Parathyroid adenoma (tissue), 2 donors: ENCODE data around the gene ASIP.
"Not testable (repeated sequence)": the region's sequence is repeated elsewhere in the genome, so short reads cannot be mapped to it uniquely, and the experiment has no call there.

Source experiments
- H2AFZ ChIP-seq: fragments of 300-600 bp; sonication (generic); one replicate; pipeline ENCODE4 v1.7.0; 2017; ENCODE audit warnings: antibody characterized with exemption, mild to moderate bottlenecking
- H3K27ac ChIP-seq: fragments of 300-600 bp; sonication (generic); one replicate; pipeline ENCODE4 v1.7.0; 2017
- H3K27me3 ChIP-seq: fragments of 300-600 bp; sonication (generic); one replicate; pipeline ENCODE4 v1.7.0; 2017; ENCODE audit warnings: low read length; ENCODE audit not compliant: control insufficient read depth, insufficient read depth
- H3K36me3 ChIP-seq: fragments of 300-600 bp; sonication (generic); one replicate; pipeline ENCODE4 v1.7.0; 2017; ENCODE audit warnings: low read length; ENCODE audit not compliant: control insufficient read depth, insufficient read depth
- H3K4me1 ChIP-seq: fragments of 300-600 bp; sonication (generic); one replicate; pipeline ENCODE4 v1.7.0; 2017; ENCODE audit warnings: control low read depth
- H3K4me2 ChIP-seq: fragments of 300-600 bp; sonication (generic); one replicate; pipeline ENCODE4 v1.7.0; 2017; ENCODE audit warnings: low read length
- H3K4me3 ChIP-seq: fragments of 300-600 bp; sonication (generic); one replicate; pipeline ENCODE4 v1.7.0; 2017; ENCODE audit warnings: low read depth, low read length
- H3K79me2 ChIP-seq: fragments of 300-600 bp; sonication (generic); one replicate; pipeline ENCODE4 v1.7.0; 2017; ENCODE audit warnings: control low read depth
- H3K9ac ChIP-seq: fragments of 300-600 bp; sonication (generic); one replicate; pipeline ENCODE4 v1.7.0; 2017; ENCODE audit warnings: mild to moderate bottlenecking
- H3K9me3 ChIP-seq: fragments of 300-600 bp; sonication (generic); one replicate; pipeline ENCODE4 v1.7.0; 2017; ENCODE audit warnings: low read length; ENCODE audit not compliant: control insufficient read depth
- CTCF ChIP-seq: fragments of 300-600 bp; sonication (generic); IDR thresholded peaks from one replicate; pipeline ENCODE4 v1.7.0; 2017; ENCODE audit warnings: antibody characterized with exemption, mild to moderate bottlenecking
- donor health status: primary hyperparathyroidism.

The ASIP gene

GRCh38 chr20:34216382-34216742, 24.9 kb upstream of the ASIP start:
- Histone ChIP-seq H3K36me3 (no peaks in the 10 kb centered on the region), H3K4me1 (peaks cover 16% of the 10 kb centered on the region), H3K79me2 (no peaks in the 10 kb centered on the region), H3K9ac (no peak overlapping the region), H2AFZ (peak overlapping the region; percentile 86), H3K9me3 (peaks cover 3% of the 10 kb centered on the region), H3K4me2 (peak overlapping the region; percentile 96), H3K4me3 (peak overlapping the region; percentile 56), H3K27ac (peak overlapping the region; percentile 92), H3K27me3 (no peaks in the 10 kb centered on the region)
- no peak for TF ChIP-seq CTCF

- Histone ChIP-seq H2AFZ (no peak overlapping the region), H3K9me3 (no peaks in the 10 kb centered on the region), H3K79me2 (no peaks in the 10 kb centered on the region), H3K27me3 (no peaks in the 10 kb centered on the region), H3K4me2 (no peak overlapping the region), H3K9ac (no peak overlapping the region), H3K4me3 (no peak overlapping the region), H3K36me3 (no peaks in the 10 kb centered on the region), H3K27ac (no peak overlapping the region), H3K4me1 (peaks cover 8% of the 10 kb centered on the region)
- TF ChIP-seq CTCF, result no peak
These were observed 20.7 kb upstream of the ASIP start for GRCh38 chr20:34220561-34220960.

- no peak overlapping the region for H2AFZ ChIP-seq
- no peak for TF ChIP-seq CTCF
These were observed 19.0 kb upstream of the ASIP start for GRCh38 chr20:34222208-34222607.

GRCh38 chr20:34224251-34224650, 17.0 kb upstream of the ASIP start:
- not testable (repeated sequence) for H2AFZ ChIP-seq, H3K4me2 ChIP-seq, H3K27ac ChIP-seq, H3K27me3 ChIP-seq, H3K4me3 ChIP-seq, H3K36me3 ChIP-seq, H3K4me1 ChIP-seq, H3K9me3 ChIP-seq, H3K9ac ChIP-seq, H3K79me2 ChIP-seq

More at GRCh38 chr20:34222208-34222607, 19.0 kb upstream of the ASIP start:
- Histone ChIP-seq H3K36me3 (no peaks in the 10 kb centered on the region), H3K27me3 (no peaks in the 10 kb centered on the region), H3K9ac (no peak overlapping the region), H3K79me2 (no peaks in the 10 kb centered on the region), H3K4me2 (no peak overlapping the region), H3K4me3 (no peak overlapping the region), H3K9me3 (no peaks in the 10 kb centered on the region), H3K4me1 (no peaks in the 10 kb centered on the region), H3K27ac (no peak overlapping the region)

- H2AFZ ChIP-seq, result no peak overlapping the region
- no peak overlapping the region for H3K27ac ChIP-seq
- no peaks in the 10 kb centered on the region for H3K27me3 ChIP-seq
- H3K9ac ChIP-seq, result no peak overlapping the region
- no peak overlapping the region for H3K4me2 ChIP-seq
- H3K79me2 ChIP-seq, result no peaks in the 10 kb centered on the region
- H3K36me3 ChIP-seq, result no peaks in the 10 kb centered on the region
- H3K4me1 ChIP-seq, result no peaks in the 10 kb centered on the region
- TF ChIP-seq CTCF, result no peak
- H3K4me3 ChIP-seq, result no peak overlapping the region
- no peaks in the 10 kb centered on the region for H3K9me3 ChIP-seq
These were observed 9.6 kb upstream of the ASIP start for GRCh38 chr20:34231634-34232033.
